Activated naive CD4-positive, alpha-beta T cell treated with Interleukin-2 at 50 U/mL for 16 hours (primary cell): ENCODE results near the gene ACSM2B.
"Not testable (repeated sequence)": the region's sequence is repeated elsewhere in the genome, so short reads cannot be mapped to it uniquely, and the experiment has no call there.

Source experiments
- DNase-seq: peaks from one replicate; pipeline ENCODE4 v3.0.0-alpha.2; 2020

Gene ACSM2B

DNA sequence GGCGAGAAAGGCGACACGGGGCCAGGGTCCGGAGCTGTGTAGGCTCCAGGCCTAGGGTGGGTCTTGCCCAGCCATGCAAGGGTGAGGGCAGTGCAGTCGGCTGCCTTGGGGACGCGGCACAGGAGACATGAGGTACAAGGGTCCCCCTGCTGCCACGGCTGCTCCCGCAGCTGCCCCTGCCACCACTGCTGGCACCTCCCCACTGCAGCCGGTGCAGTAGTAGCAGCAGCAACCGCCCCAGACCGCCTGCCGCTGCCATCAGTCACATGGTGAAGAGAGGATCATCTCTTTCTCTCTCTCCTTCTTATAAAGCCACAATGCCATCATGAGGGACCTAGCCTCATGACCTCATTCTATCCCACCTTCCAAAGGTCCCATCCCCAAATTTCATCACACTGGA lies 44.4 kb downstream of the ACSM2B start:
- not testable (repeated sequence) for DNase-seq

- DNase-seq = no peak
These were observed 56.1 kb downstream of the ACSM2B start for GRCh38 chr16:20520103-20520502.

DNA sequence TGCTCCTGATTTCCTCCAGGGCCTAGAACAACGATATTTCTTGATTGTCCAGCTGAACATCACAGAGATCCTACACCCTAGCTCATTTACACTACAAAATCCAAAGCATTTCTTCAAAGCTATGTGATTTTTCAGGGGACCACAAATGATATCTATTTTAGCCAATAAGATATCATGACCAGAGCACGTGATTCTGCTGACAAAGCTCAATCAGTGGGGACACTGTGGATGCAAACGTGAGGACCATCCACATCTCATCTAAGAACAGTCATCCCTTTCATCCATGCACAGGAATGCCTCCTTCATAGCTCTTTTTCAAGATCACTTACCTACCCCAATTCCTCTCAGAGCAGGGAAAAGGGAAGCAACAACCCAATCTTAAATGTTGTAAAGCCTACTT lies 56.9 kb downstream of the ACSM2B start:
- DNase-seq = no peak

DNA sequence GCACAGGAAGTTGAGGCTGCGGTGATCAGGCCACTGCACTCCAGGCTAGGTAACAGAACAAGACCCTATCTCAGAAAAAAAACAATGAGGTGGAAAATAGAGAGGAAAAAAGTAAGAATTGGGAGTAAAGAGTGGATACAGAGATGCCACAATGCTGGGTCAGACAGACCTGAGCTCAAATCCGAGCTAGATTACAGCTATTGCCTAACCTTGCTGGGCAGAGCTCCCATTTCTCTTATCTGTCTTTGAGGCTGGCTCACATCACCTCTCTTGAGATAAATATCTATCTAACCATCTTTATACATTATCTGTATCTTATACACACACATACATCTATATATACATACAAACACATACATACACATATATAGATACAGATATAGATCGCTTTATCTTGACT lies 59.0 kb downstream of the ACSM2B start:
- DNase-seq = no peak

GRCh38 chr16:20515688-20516090 lies 60.5 kb downstream of the ACSM2B start:
- no peak for DNase-seq

GRCh38 chr16:20510323-20510722 lies 65.8 kb downstream of the ACSM2B start:
- DNase-seq = no peak

DNA sequence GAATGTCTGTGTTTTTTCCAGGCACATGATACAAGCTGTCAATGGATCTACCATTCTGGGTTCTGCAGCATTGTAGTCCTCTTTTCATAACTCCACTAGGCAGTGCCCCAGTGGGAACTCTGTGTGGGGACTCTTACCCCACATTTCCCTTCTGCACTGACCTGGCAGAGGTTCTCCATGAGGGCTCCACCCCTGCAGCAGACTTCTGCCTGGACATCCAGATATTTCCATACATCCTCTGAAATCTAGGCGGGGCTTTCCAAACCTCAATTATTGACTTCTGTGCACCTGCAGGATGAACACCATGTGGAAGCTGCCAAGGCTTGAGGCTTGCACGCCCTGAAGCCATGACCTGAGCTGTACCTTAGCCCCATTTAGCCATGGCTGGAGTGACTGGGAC lies 68.9 kb downstream of the ACSM2B start:
- DNase-seq = no peak

DNA sequence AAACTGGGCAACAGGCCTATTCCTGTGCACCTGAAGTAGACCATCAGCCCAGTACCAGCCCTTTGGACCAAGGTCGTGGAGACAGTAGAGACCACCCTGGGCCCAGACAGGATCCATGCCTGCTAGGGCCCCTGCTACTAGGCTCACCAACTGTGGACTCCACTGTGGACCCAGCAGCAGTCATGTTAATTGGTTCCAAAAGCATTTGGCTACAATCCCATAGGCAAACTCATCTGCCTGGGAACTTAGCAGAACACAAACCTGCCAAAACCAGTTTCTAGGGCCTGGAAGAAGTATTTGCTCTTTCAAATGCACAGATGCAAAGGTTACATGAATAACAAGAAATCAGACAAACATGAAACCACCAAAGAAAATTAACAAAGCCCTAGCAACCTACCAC lies 71.7 kb downstream of the ACSM2B start:
- no peak for DNase-seq

DNA sequence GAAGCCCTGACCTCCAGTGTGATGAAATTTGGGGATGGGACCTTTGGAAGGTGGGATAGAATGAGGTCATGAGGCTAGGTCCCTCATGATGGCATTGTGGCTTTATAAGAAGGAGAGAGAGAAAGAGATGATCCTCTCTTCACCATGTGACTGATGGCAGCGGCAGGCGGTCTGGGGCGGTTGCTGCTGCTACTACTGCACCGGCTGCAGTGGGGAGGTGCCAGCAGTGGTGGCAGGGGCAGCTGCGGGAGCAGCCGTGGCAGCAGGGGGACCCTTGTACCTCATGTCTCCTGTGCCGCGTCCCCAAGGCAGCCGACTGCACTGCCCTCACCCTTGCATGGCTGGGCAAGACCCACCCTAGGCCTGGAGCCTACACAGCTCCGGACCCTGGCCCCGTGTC lies 84.7 kb downstream of the ACSM2B start:
- DNase-seq = not testable (repeated sequence)

DNA sequence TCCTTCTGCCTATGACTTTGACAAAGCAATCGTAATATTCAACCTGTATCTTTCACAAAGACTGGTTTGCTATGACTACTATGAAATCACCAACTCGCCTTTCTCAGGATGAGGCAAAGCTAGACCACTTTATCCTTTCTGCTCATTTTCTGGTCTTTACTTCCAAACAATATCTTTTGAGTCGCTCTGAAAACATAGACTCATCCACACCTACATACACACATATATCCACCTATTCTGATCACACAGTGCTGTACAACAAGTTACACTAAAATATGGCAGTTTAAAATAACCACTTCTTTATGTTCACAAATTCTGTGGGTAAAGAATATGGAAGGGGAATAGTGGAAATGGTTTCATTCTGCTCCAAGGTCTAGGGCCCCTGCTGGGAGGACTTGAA lies 85.2 kb downstream of the ACSM2B start:
- not testable (repeated sequence) for DNase-seq
